H1 (cell line): ENCODE results near the gene TMEM266. TPM values are rescaled to one million over a fixed set of nuclear protein-coding genes. Genes with fewer than 3 reads are reported as not detected.
"Not testable (repeated sequence)": the region's sequence is repeated elsewhere in the genome, so short reads cannot be mapped to it uniquely, and the experiment has no call there.

Experiments
- CTCF ChIA-PET: fragments of 300-600 bp; sonication (Branson Sonifier 250); formaldehyde crosslinking; loops from one replicate; lab custom pipeline; 2021; ENCODE audit not compliant: partially characterized antibody; lab: Charles Lee
- POLR2A ChIA-PET: fragments of 300-600 bp; sonication (Branson Sonifier 250); formaldehyde crosslinking; loops from one replicate; lab custom pipeline; 2021; ENCODE audit warnings: inconsistent platforms; ENCODE audit not compliant: partially characterized antibody; lab: Charles Lee
- DNase-seq, 2 experiments: peaks; one replicate each; pipeline versions ENCODE4 v3.0.0 to v3.0.0-alpha.2; 2010 to 2022; ENCODE audit warnings: low spot score in 2 of 2, low read depth in 1 of 2, mixed read lengths in 1 of 2
- FAIRE-seq: peaks from 2 replicates; lab custom pipeline; 2011; peaks lifted over from hg19 to GRCh38; lab: Jason Lieb, UNC
- H2AFZ ChIP-seq: 2 replicates; pipeline ENCODE4 v1.8.1; 2012; ENCODE audit warnings: low read length, inconsistent platforms
- H2AK5ac ChIP-seq: 2 replicates; pipeline ENCODE4 v1.6.1; 2013; ENCODE audit warnings: low read depth, low read length
- H2BK120ac ChIP-seq: replicated peaks from 2 replicates; pipeline ENCODE3; 2013; ENCODE audit warnings: low read depth, low read length, inconsistent platforms
- H2BK12ac ChIP-seq: 2 replicates; pipeline ENCODE4 v1.6.1; 2013; ENCODE audit warnings: low read depth, low read length
- H2BK15ac ChIP-seq: 2 replicates; pipeline ENCODE4 v1.6.1; 2013; ENCODE audit warnings: low read length
- H2BK20ac ChIP-seq: 2 replicates; pipeline ENCODE4 v1.6.1; 2013; ENCODE audit warnings: low read length
- H2BK5ac ChIP-seq: 2 replicates; pipeline ENCODE4 v1.6.1; 2013; ENCODE audit warnings: low read depth, low read length
- H3K14ac ChIP-seq: 2 replicates; pipeline ENCODE4 v1.6.1; 2013; ENCODE audit warnings: inconsistent platforms; ENCODE audit not compliant: insufficient read length
- H3K18ac ChIP-seq: 2 replicates; pipeline ENCODE4 v1.6.1; 2013; ENCODE audit warnings: low read length; ENCODE audit errors: extremely low read depth
- H3K23ac ChIP-seq: 2 replicates; pipeline ENCODE4 v1.6.1; 2013; ENCODE audit warnings: inconsistent platforms; ENCODE audit not compliant: insufficient read length
- H3K23me2 ChIP-seq: 2 replicates; pipeline ENCODE4 v1.6.1; 2013; ENCODE audit warnings: low read depth, low read length
- H3K27ac ChIP-seq: 2 replicates; pipeline ENCODE4 v1.6.1; 2011; ENCODE audit warnings: low read depth, low read length, inconsistent platforms
- H3K27me3 ChIP-seq, 4 experiments: replicated peaks in 1 of 4; 1 replicate in 1 of 4; 2 replicates in 3 of 4; pipeline versions ENCODE4 v1.6.1 to v1.8.1; 2011 to 2013; ENCODE audit warnings: low read length in 3 of 4, mild to moderate bottlenecking in 3 of 4, inconsistent platforms in 2 of 4, mixed read lengths in 2 of 4, moderate library complexity in 1 of 4; ENCODE audit not compliant: control insufficient read depth in 3 of 4, insufficient read depth in 3 of 4; ENCODE audit errors: extremely low read depth in 1 of 4
- H3K36me3 ChIP-seq, 4 experiments: 2 replicates each; pipeline versions ENCODE4 v1.6.1 to v1.8.1; 2011 to 2013; ENCODE audit warnings: mild to moderate bottlenecking in 4 of 4, low read length in 3 of 4, moderate library complexity in 2 of 4, control low read depth in 1 of 4, inconsistent platforms in 1 of 4; ENCODE audit not compliant: insufficient read depth in 4 of 4, control insufficient read depth in 2 of 4
- H3K4ac ChIP-seq: replicated peaks from 2 replicates; pipeline ENCODE3; 2013; ENCODE audit warnings: low read length, low read depth, mixed read lengths, inconsistent platforms; ENCODE audit not compliant: insufficient read length
- H3K4me1 ChIP-seq, 4 experiments: replicated peaks in 1 of 4; 1 replicate in 1 of 4; 2 replicates in 3 of 4; pipeline versions ENCODE4 v1.6.1 to v1.8.1; 2011 to 2013; ENCODE audit warnings: low read length in 3 of 4, inconsistent platforms in 2 of 4, mixed read lengths in 1 of 4; ENCODE audit not compliant: insufficient read depth in 4 of 4, control insufficient read depth in 3 of 4
- H3K4me2 ChIP-seq, 2 experiments: 2 replicates each; pipeline versions ENCODE4 v1.6.1 to v1.8.1; 2011 to 2013; ENCODE audit warnings: low read depth in 2 of 2, low read length in 2 of 2, control low read depth in 1 of 2, inconsistent platforms in 1 of 2, mild to moderate bottlenecking in 1 of 2; ENCODE audit not compliant: insufficient read depth in 1 of 2
- H3K4me3 ChIP-seq, 4 experiments: fragments of 200-600, 300-600 bp in 1 of 4; sonication (generic), shearing (Covaris generic), sonication (Bioruptor Twin) in 1 of 4; 2 replicates each; pipeline versions ENCODE4 v1.5.1 to v1.8.1; 2011 to 2016; ENCODE audit warnings: low read length in 4 of 4, low read depth in 3 of 4, control low read depth in 2 of 4, inconsistent platforms in 2 of 4, mild to moderate bottlenecking in 2 of 4, mixed read lengths in 1 of 4, moderate library complexity in 1 of 4; ENCODE audit not compliant: insufficient read depth in 2 of 4; ENCODE audit errors: extremely low read depth in 1 of 4
- H3K56ac ChIP-seq: replicated peaks from 2 replicates; pipeline ENCODE3; 2013; ENCODE audit warnings: low read depth, mild to moderate bottlenecking, mixed read lengths, low read length, inconsistent platforms; ENCODE audit not compliant: insufficient read length
- H3K79me1 ChIP-seq: 2 replicates; pipeline ENCODE4 v1.6.1; 2013; ENCODE audit warnings: low read depth, low read length, control low read depth
- H3K79me2 ChIP-seq, 2 experiments: 2 replicates each; pipeline versions ENCODE4 v1.6.1 to v1.8.1; 2012 to 2013; ENCODE audit warnings: low read length in 2 of 2, mild to moderate bottlenecking in 2 of 2, inconsistent platforms in 1 of 2; ENCODE audit not compliant: insufficient read depth in 2 of 2, control insufficient read depth in 1 of 2
- H3K9ac ChIP-seq, 4 experiments: replicated peaks in 1 of 4; 1 replicate in 1 of 4; 2 replicates in 3 of 4; pipeline versions ENCODE4 v1.6.1 to v1.8.1; 2011 to 2013; ENCODE audit warnings: low read depth in 3 of 4, low read length in 3 of 4, control low read depth in 2 of 4, mild to moderate bottlenecking in 2 of 4, moderate library complexity in 2 of 4, inconsistent platforms in 1 of 4; ENCODE audit errors: extremely low read depth in 1 of 4
- H3K9me3 ChIP-seq, 2 experiments: 2 replicates each; pipeline versions ENCODE4 v1.6.1 to v1.8.1; 2012 to 2013; ENCODE audit warnings: mild to moderate bottlenecking in 2 of 2, moderate library complexity in 2 of 2, control low read depth in 1 of 2, inconsistent platforms in 1 of 2, low read depth in 1 of 2, low read length in 1 of 2, mixed read lengths in 1 of 2; ENCODE audit not compliant: insufficient read depth in 2 of 2
- H4K20me1 ChIP-seq, 2 experiments: replicated peaks in 1 of 2; 2 replicates each; pipeline versions ENCODE3 to v1.8.1; 2011 to 2013; ENCODE audit warnings: inconsistent platforms in 2 of 2, low read length in 2 of 2, mild to moderate bottlenecking in 1 of 2; ENCODE audit not compliant: insufficient read depth in 2 of 2, control insufficient read depth in 1 of 2
- H4K5ac ChIP-seq: 2 replicates; pipeline ENCODE4 v1.6.1; 2013; ENCODE audit warnings: low read length, low read depth, mixed read lengths, inconsistent platforms; ENCODE audit not compliant: insufficient read length
- H4K8ac ChIP-seq: 2 replicates; pipeline ENCODE4 v1.8.0; 2013; ENCODE audit warnings: mild to moderate bottlenecking, moderate library complexity, low read length, inconsistent platforms; ENCODE audit not compliant: insufficient read depth; ENCODE audit errors: extremely low read depth
- H4K91ac ChIP-seq: replicated peaks from 2 replicates; pipeline ENCODE3; 2013; ENCODE audit warnings: low read length, mixed read lengths, inconsistent platforms; ENCODE audit not compliant: insufficient read length
- CEBPB ChIP-seq: IDR thresholded peaks from 2 replicates; pipeline ENCODE4 v1.6.1; 2012; ENCODE audit warnings: low read depth, low read length
- GTF2F1 ChIP-seq: IDR thresholded peaks from 2 replicates; pipeline ENCODE4 v1.6.1; 2012; ENCODE audit warnings: low read depth, low read length, improper control_type of control experiment, borderline replicate concordance
- SAP30 ChIP-seq: fragments of 300-600 bp; sonication (generic); IDR thresholded peaks from 2 replicates; pipeline ENCODE4 v1.7.1; 2012; ENCODE audit warnings: low read length, moderate library complexity, mild to moderate bottlenecking, inconsistent platforms; ENCODE audit not compliant: insufficient read depth, insufficient replicate concordance
- WGBS, 2 experiments: shearing (Covaris generic) in 1 of 2; methylation state at CpG; one replicate each; pipeline versions ENCODE4 v1.1.6 to v1.1.7; 2013 to 2015; ENCODE audit warnings: low lambda C conversion rate in 2 of 2, mixed read lengths in 2 of 2, inconsistent platforms in 1 of 2, low coverage in 1 of 2, missing lambda C conversion rate in 1 of 2; ENCODE audit not compliant: insufficient replicate concordance in 2 of 2, insufficient coverage in 1 of 2, insufficient read length in 1 of 2; ENCODE audit errors: extremely low coverage in 1 of 2, missing lambda C conversion rate in 1 of 2; 5-methylcytosine and 5-hydroxymethylcytosine counted together
- polyA plus RNA-seq, 7 experiments: library from polyadenylated mRNA; depleted of rRNA in 3 of 7; stranded (reverse) in 5 of 7; unstranded in 2 of 7; fragments of >200 nt in 5 of 7; fragments of 200-250 nt in 2 of 7; gene quantifications; 1 replicate in 5 of 7; 2 replicates in 1 of 7; 4 replicates in 1 of 7; pipeline versions ENCODE4 v1.2.1 to v1.2.3, GENCODE V29; 2011 to 2013; ENCODE audit warnings: missing spikeins in 2 of 7, mixed read lengths in 2 of 7
- total RNA-seq: library from RNA; stranded (reverse); fragmentation: NEBNext Ultra II Directional; extraction: Animal tissue kit (Norgen Biotek cat#: 25700); gene quantifications from 2 replicates; pipeline ENCODE4 v1.2.1, GENCODE V29; 2021

Gene TMEM266
- total and polyA plus RNA-seq, 2 of the 8 experiments (the other 6 are each of a cell fraction or from before 2014, with no cell fraction given) = 2.6 TPM

DNA sequence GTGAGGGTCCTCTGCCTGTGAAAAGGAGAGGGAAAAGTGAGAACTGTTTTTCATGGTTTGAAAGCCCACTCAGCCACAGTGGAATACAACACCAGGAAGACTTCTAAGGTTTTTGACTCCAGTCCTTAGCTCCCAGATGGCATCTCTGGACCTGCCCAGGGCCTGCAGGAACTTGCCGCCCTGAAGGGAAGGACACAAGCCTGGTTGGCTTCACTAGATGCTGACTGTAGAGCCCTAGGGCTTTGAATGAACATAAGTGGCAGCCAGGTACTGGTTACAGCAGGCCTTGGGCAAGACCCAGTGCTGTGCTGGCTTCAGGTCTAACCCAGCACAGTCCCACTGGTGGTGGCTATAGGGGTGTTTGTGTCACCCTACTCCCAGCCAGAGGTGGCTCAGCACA lies 21.3 kb upstream of the TMEM266 start (continued):
- TF ChIP-seq SAP30 = no peak
- no peak for TF ChIP-seq GTF2F1
- no peak for TF ChIP-seq CEBPB
- TF ChIP-seq, all 59 proteins: peak for 0

GRCh38 chr15:76054201-76054600 lies 5.6 kb upstream of the TMEM266 start:
- H2BK15ac ChIP-seq, H2BK120ac ChIP-seq, H4K20me1 ChIP-seq, POLR2A ChIA-PET, H3K4me3 ChIP-seq, H4K5ac ChIP-seq, H3K18ac ChIP-seq, DNase-seq, H2AK5ac ChIP-seq, H3K23ac ChIP-seq, H2BK5ac ChIP-seq, H3K9me3 ChIP-seq, H4K91ac ChIP-seq, H2AFZ ChIP-seq, H3K36me3 ChIP-seq, H3K4me2 ChIP-seq, H3K4ac ChIP-seq, H3K9ac ChIP-seq, FAIRE-seq, H3K27ac ChIP-seq, H2BK12ac ChIP-seq, H3K27me3 ChIP-seq, H3K79me1 ChIP-seq, H2BK20ac ChIP-seq, H3K14ac ChIP-seq, H3K56ac ChIP-seq, H3K79me2 ChIP-seq, H4K8ac ChIP-seq, H3K23me2 ChIP-seq: not testable (repeated sequence)
- CTCF ChIA-PET = interaction anchor here (0.9 to 1.1 kb wide), 3 partner anchors 85 to 125 kb away, joined by 3 read pairs; no protein-coding TSS in a partner anchor
- 91% methylated on average over 10 of the region's 10 CpGs; no CpG with 5 or more reads in 1 of the 2 experiments for WGBS, 2 experiments
- H3K4me1 ChIP-seq = peaks cover 0 to 11% (median 3%) of the 10 kb centered on the region in 4 experiments; a peak in 4 of 7 replicates
